Endothelial cell of umbilical vein (primary cell): ENCODE data around the gene MACROD2. TPM values are rescaled to one million over a fixed set of nuclear protein-coding genes. Genes with fewer than 3 reads are reported as not detected.

Experiments used
- BruUV-seq: library from RNA; stranded (reverse); fragments of 400-500 nt; replicated peaks from 2 replicates; lab custom pipeline; 2021; lab: Mats Ljungman, UMichigan
- CTCF ChIA-PET: fragments of 300-600, 350-600 bp; sonication (Branson Sonifier 250); formaldehyde crosslinking; loops from one replicate; lab custom pipeline; 2021; ENCODE audit warnings: antibody characterized with exemption, inconsistent platforms; lab: Charles Lee
- POLR2A ChIA-PET: fragments of 300-600, 350-600 bp; sonication (Branson Sonifier 250); formaldehyde crosslinking; loops from one replicate; lab custom pipeline; 2021; ENCODE audit warnings: antibody characterized with exemption, inconsistent platforms; lab: Charles Lee
- DNase-seq: peaks from one replicate; pipeline ENCODE4 v3.0.0-alpha.2; 2011; ENCODE audit warnings: low read depth, low spot score
- FAIRE-seq: peaks from 2 replicates; lab custom pipeline; 2011; peaks lifted over from hg19 to GRCh38; lab: Jason Lieb, UNC
- H2AFZ ChIP-seq: 2 replicates; pipeline ENCODE4 v1.6.0; 2012; ENCODE audit warnings: low read depth, low read length, control low read depth, inconsistent platforms
- H3K27ac ChIP-seq: 2 replicates; pipeline ENCODE4 v1.5.1; 2011; ENCODE audit warnings: low read depth, mild to moderate bottlenecking, control low read depth, low read length, moderate library complexity; ENCODE audit not compliant: insufficient read depth
- H3K27me3 ChIP-seq, 2 experiments: 2 replicates each; pipeline versions ENCODE4 v1.6.0 to v1.6.1; 2011; ENCODE audit warnings: low read length in 2 of 2, mixed read lengths in 1 of 2; ENCODE audit not compliant: control insufficient read depth in 2 of 2, insufficient read depth in 2 of 2
- H3K36me3 ChIP-seq, 2 experiments: 2 replicates in 1 of 2; 3 replicates in 1 of 2; pipeline ENCODE4 v1.5.1; 2011; ENCODE audit warnings: low read length in 2 of 2, mild to moderate bottlenecking in 1 of 2, moderate library complexity in 1 of 2; ENCODE audit not compliant: control insufficient read depth in 2 of 2, insufficient read depth in 2 of 2; ENCODE audit errors: extremely low read depth in 1 of 2
- H3K4me1 ChIP-seq: 3 replicates; pipeline ENCODE4 v1.5.1; 2011; ENCODE audit warnings: mild to moderate bottlenecking, low read length; ENCODE audit not compliant: control insufficient read depth, insufficient read depth; ENCODE audit errors: extremely low read depth
- H3K4me2 ChIP-seq: 2 replicates; pipeline ENCODE4 v1.6.1; 2011; ENCODE audit warnings: low read length, control low read depth, mixed read lengths; ENCODE audit not compliant: insufficient read depth
- H3K4me3 ChIP-seq, 3 experiments: fragments of 200-600 bp in 1 of 3; sonication (generic), shearing (Covaris generic) in 1 of 3; replicated peaks in 1 of 3; 2 replicates each; pipeline ENCODE4 v1.5.1; 2011 to 2016; ENCODE audit warnings: control low read depth in 3 of 3, low read length in 3 of 3, mild to moderate bottlenecking in 2 of 3, inconsistent platforms in 1 of 3, low read depth in 1 of 3, moderate library complexity in 1 of 3; ENCODE audit not compliant: insufficient read depth in 1 of 3
- H3K79me2 ChIP-seq: 2 replicates; pipeline ENCODE4 v1.6.0; 2012; ENCODE audit warnings: low read length, inconsistent platforms; ENCODE audit not compliant: control insufficient read depth, insufficient read depth
- H3K9ac ChIP-seq: replicated peaks from 2 replicates; pipeline ENCODE3; 2011; ENCODE audit warnings: low read length, control low read depth; ENCODE audit not compliant: insufficient read depth; ENCODE audit errors: extremely low read depth
- H3K9me1 ChIP-seq: replicated peaks from 3 replicates; pipeline ENCODE4 v1.6.0; 2011; ENCODE audit warnings: mild to moderate bottlenecking, low read length; ENCODE audit not compliant: control insufficient read depth, insufficient read depth; ENCODE audit errors: extremely low read depth
- H3K9me3 ChIP-seq: replicated peaks from 2 replicates; pipeline ENCODE4 v1.5.1; 2012; ENCODE audit warnings: low read length, inconsistent platforms; ENCODE audit not compliant: control insufficient read depth, insufficient read depth
- H4K20me1 ChIP-seq: replicated peaks from 2 replicates; pipeline ENCODE3; 2011; ENCODE audit warnings: mild to moderate bottlenecking, low read length; ENCODE audit not compliant: control insufficient read depth, insufficient read depth; ENCODE audit errors: extremely low read depth
- CTCF ChIP-seq, 2 donors: IDR thresholded peaks; 1 replicate in 1 of 2; 2 replicates in 1 of 2; pipeline ENCODE4 v1.5.1; 2011; ENCODE audit warnings: low read length in 2 of 2, mild to moderate bottlenecking in 2 of 2, moderate library complexity in 2 of 2, control low read depth in 1 of 2, inconsistent platforms in 1 of 2, low read depth in 1 of 2; ENCODE audit not compliant: insufficient read depth in 1 of 2; ENCODE audit errors: extremely low read depth in 1 of 2
- EZH2 ChIP-seq: IDR thresholded peaks from 2 replicates; pipeline ENCODE4 v1.6.1; 2012; ENCODE audit warnings: borderline replicate concordance, low read depth, mild to moderate bottlenecking, moderate library complexity, low read length, inconsistent platforms; ENCODE audit not compliant: severe bottlenecking
- FOS ChIP-seq: IDR thresholded peaks from 2 replicates; pipeline ENCODE4 v1.6.1; 2011; ENCODE audit warnings: mild to moderate bottlenecking, low read length, moderate library complexity, borderline replicate concordance; ENCODE audit not compliant: insufficient read depth
- GATA2 ChIP-seq: IDR thresholded peaks from 2 replicates; pipeline ENCODE4 v1.7.0; 2011; ENCODE audit warnings: low read depth, mild to moderate bottlenecking, moderate library complexity, mixed read lengths, low read length; ENCODE audit not compliant: insufficient read length, insufficient read depth
- JUN ChIP-seq: IDR thresholded peaks from 2 replicates; pipeline ENCODE4 v1.6.1; 2011; ENCODE audit warnings: borderline replicate concordance, low read depth; ENCODE audit not compliant: insufficient read length, insufficient read depth
- MYC ChIP-seq: IDR thresholded peaks from one replicate; pipeline ENCODE4 v1.6.1; 2011; ENCODE audit warnings: mild to moderate bottlenecking, low read depth, low read length
- POLR2A ChIP-seq: IDR thresholded peaks from 2 replicates; pipeline ENCODE4 v1.6.1; 2012; ENCODE audit warnings: low read depth, mild to moderate bottlenecking, control low read depth, low read length
- POLR2AphosphoS5 ChIP-seq: IDR thresholded peaks from 2 replicates; pipeline ENCODE4 v1.6.1; 2012; ENCODE audit warnings: low read depth, mild to moderate bottlenecking, control low read depth, low read length, moderate library complexity; ENCODE audit not compliant: insufficient read depth
- dilution Hi-C: fragments of 300-500 bp; cut with MboI; formaldehyde crosslinking; loops from one replicate; pipeline ENCODE4 v1.15.0; 2019; ENCODE audit warnings: low sequenced_read_pairs; ENCODE audit not compliant: extremely low pct_ligation_motif_present
- intact Hi-C: fragments of 100-400 bp; cut with micrococcal nuclease; formaldehyde crosslinking; loops from one replicate; pipeline ENCODE4 v1.10.0; 2022
- polyA plus RNA-seq, 4 experiments: library from polyadenylated mRNA; depleted of rRNA in 3 of 4; stranded (reverse) in 3 of 4; unstranded in 1 of 4; fragments of >200 nt; gene quantifications; 2 replicates each; pipeline versions ENCODE4 v1.2.1 to v1.2.3, GENCODE V29; 2011 to 2012; ENCODE audit warnings: missing spikeins in 1 of 4
- total RNA-seq: library from RNA; stranded (reverse); gene quantifications from 2 replicates; pipeline ENCODE4 v1.2.3, GENCODE V29; 2021
- TF ChIP-seq, protein P1 (sequence below): IDR thresholded peaks from 2 replicates; pipeline ENCODE4 v1.6.1; 2011; ENCODE audit not compliant: insufficient read depth, insufficient read length

The MACROD2 gene
- total and polyA plus RNA-seq, 2 donors (not counting 3 experiments of a cell fraction or from before 2014, with no cell fraction given), result 0.11 to 0.73 TPM

DNA sequence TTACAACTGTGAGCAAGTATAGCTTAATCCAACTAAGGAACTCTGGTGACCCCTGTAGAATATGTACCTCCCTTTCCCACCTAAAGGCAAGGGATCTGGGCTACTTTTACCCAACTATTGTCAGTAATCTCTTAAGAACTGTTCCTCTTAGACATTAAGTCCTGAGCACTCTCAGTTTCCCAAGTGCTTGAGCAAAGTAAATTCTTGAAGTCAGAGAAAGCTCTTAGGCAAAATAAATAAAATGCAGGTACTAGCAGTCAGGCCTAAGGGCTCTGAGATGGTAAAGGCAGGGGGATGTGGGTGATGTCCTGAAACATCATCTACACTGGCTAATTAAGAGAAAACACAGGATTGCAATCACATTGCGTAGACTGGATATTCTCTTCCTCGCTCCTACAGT is 788.5 kb downstream of the MACROD2 start:
- H4K20me1 ChIP-seq, result no peaks in the 10 kb centered on the region
- no peak overlapping the region for H3K27ac ChIP-seq
- intact Hi-C loops (loop anchor here (5.0 kb wide), 1 partner anchor 204 kb away; no protein-coding TSS in a partner anchor), dilution Hi-C loops (no loop called here)
- CTCF ChIA-PET, result interaction anchor here (1.0 kb wide), 1 partner anchor 16 kb away, joined by 3 read pairs; no protein-coding TSS in a partner anchor
- FAIRE-seq, result no peak
- POLR2A ChIA-PET, result no interaction called here
- no peak overlapping the region for H3K4me3 ChIP-seq
- H3K4me2 ChIP-seq, result no peak overlapping the region
- H3K9me3 ChIP-seq, result no peaks in the 10 kb centered on the region
- no TSS peak for BruUV-seq
- H3K9me1 ChIP-seq, result no peaks in the 10 kb centered on the region
- TF ChIP-seq GATA2 (no peak), CTCF (IDR thresholded peaks at IDR 0.05; ENCODE audit: extremely low read depth in 1 of 2, insufficient read depth in 1 of 2, low read depth in 1 of 2, low read length in 2 of 2) (no peak), POLR2A (no peak), FOS (no peak), POLR2AphosphoS5 (no peak), JUN (no peak), MYC (no peak), EZH2 (no peak)
- TF ChIP-seq, protein P1, sequence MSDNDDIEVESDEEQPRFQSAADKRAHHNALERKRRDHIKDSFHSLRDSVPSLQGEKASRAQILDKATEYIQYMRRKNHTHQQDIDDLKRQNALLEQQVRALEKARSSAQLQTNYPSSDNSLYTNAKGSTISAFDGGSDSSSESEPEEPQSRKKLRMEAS, result no peak
- peaks cover 0 to 2% of the 10 kb centered on the region in 2 experiments for H3K27me3 ChIP-seq
- no peak overlapping the region for H2AFZ ChIP-seq
- H3K36me3 ChIP-seq, result no peaks in the 10 kb centered on the region
- peaks cover 5% of the 10 kb centered on the region for H3K4me1 ChIP-seq
- DNase-seq, result no peak
- H3K9ac ChIP-seq, result no peak overlapping the region
- H3K79me2 ChIP-seq, result no peaks in the 10 kb centered on the region
